ENCODE data around the gene TCEAL3. TPM values are rescaled to one million over a fixed set of nuclear protein-coding genes. Genes with fewer than 3 reads are reported as not detected.

Gene TCEAL3
- polyA plus RNA-seq, 3 donors, result 1.8 to 3.7 (median 2.1) TPM

- DNase-seq, result no peak
- no peak overlapping the region for H3K4me3 Mint-ChIP-seq
- Histone ChIP-seq H3K27ac (ENCODE audit: low read depth in 1 of 2, low read length in 2 of 2) (no peak overlapping the region), H3K27me3 (ENCODE audit: control insufficient read depth in 2 of 2, insufficient read depth in 2 of 2, low read length in 2 of 2) (no peaks in the 10 kb centered on the region), H4K20me1 (ENCODE audit: insufficient read depth, low read length) (no peaks in the 10 kb centered on the region), H3K4me2 (replicated peaks; ENCODE audit: extremely low read depth, low read length, poor library complexity, severe bottlenecking) (no peak overlapping the region), H3K9me3 (replicated peaks in 1 of 2; ENCODE audit: control insufficient read depth in 1 of 2, insufficient read depth in 1 of 2, low read length in 2 of 2) (no peaks in the 10 kb centered on the region), H2AFZ (ENCODE audit: insufficient read depth, low read depth, low read length, poor library complexity, severe bottlenecking) (no peak overlapping the region), H3K4me3 (replicated peaks in 1 of 3; ENCODE audit: low read depth in 2 of 3, low read length in 3 of 3) (no peak overlapping the region), H3K36me3 (replicated peaks in 1 of 2; ENCODE audit: control insufficient read depth in 1 of 2, insufficient read depth in 2 of 2, low read length in 2 of 2) (no peaks in the 10 kb centered on the region), H3K9ac (ENCODE audit: insufficient read depth, low read length, poor library complexity, severe bottlenecking) (no peak overlapping the region), H3K4me1 (ENCODE audit: control insufficient read depth in 1 of 2, insufficient read depth in 2 of 2, low read length in 2 of 2) (no peaks in the 10 kb centered on the region), H3K79me2 (ENCODE audit: insufficient read depth, low read length) (no peaks in the 10 kb centered on the region)
- H3K4me1 Mint-ChIP-seq, result no peaks in the 10 kb centered on the region
- H3K27ac Mint-ChIP-seq, result no peak overlapping the region
- TF ChIP-seq CTCF (IDR thresholded peaks at IDR 0.05), result no peak
- H3K36me3 Mint-ChIP-seq, result peaks cover 0 to 3% of the 10 kb centered on the region in 2 donors
- WGBS (ENCODE audit: insufficient coverage), result no CpG with 5 or more reads among the region's 1 CpG
- intact Hi-C loops (cut with micrococcal nuclease), result no loop called here
- H3K27me3 Mint-ChIP-seq (ENCODE audit: low read depth in 3 of 3), result peaks cover 0 to 5% (median 0%) of the 10 kb centered on the region in 3 donors
- H3K9me3 Mint-ChIP-seq, result peaks cover 0 to 3% (median 0%) of the 10 kb centered on the region in 7 donors
Measured at GRCh38 chrX:103614999-103615398, 7.2 kb downstream of the TCEAL3 start.

- TF ChIP-seq CTCF (IDR thresholded peaks at IDR 0.05), result no peak
- Histone ChIP-seq H3K27me3 (ENCODE audit: control insufficient read depth in 2 of 2, insufficient read depth in 2 of 2, low read length in 2 of 2) (no peaks in the 10 kb centered on the region), H3K79me2 (ENCODE audit: insufficient read depth, low read length) (no peaks in the 10 kb centered on the region), H4K20me1 (ENCODE audit: insufficient read depth, low read length) (no peaks in the 10 kb centered on the region), H3K9ac (ENCODE audit: insufficient read depth, low read length, poor library complexity, severe bottlenecking) (no peak overlapping the region), H3K4me2 (replicated peaks; ENCODE audit: extremely low read depth, low read length, poor library complexity, severe bottlenecking) (no peak overlapping the region), H3K9me3 (replicated peaks in 1 of 2; ENCODE audit: control insufficient read depth in 1 of 2, insufficient read depth in 1 of 2, low read length in 2 of 2) (no peaks in the 10 kb centered on the region), H3K27ac (ENCODE audit: low read depth in 1 of 2, low read length in 2 of 2) (no peak overlapping the region), H3K4me3 (replicated peaks in 1 of 3; ENCODE audit: low read depth in 2 of 3, low read length in 3 of 3) (no peak overlapping the region), H3K36me3 (replicated peaks in 1 of 2; ENCODE audit: control insufficient read depth in 1 of 2, insufficient read depth in 2 of 2, low read length in 2 of 2) (no peaks in the 10 kb centered on the region), H2AFZ (ENCODE audit: insufficient read depth, low read depth, low read length, poor library complexity, severe bottlenecking) (no peak overlapping the region), H3K4me1 (ENCODE audit: control insufficient read depth in 1 of 2, insufficient read depth in 2 of 2, low read length in 2 of 2) (no peaks in the 10 kb centered on the region)
- Mint-ChIP-seq H3K27me3 (ENCODE audit: low read depth in 3 of 3) (peaks cover 0 to 5% (median 0%) of the 10 kb centered on the region in 3 donors), H3K27ac (peak overlapping the region in 2 of 7 donors; percentile 3 to 4), H3K4me3 (no peak overlapping the region), H3K9me3 (peaks cover 0 to 3% (median 0%) of the 10 kb centered on the region in 7 donors), H3K4me1 (no peaks in the 10 kb centered on the region), H3K36me3 (peaks cover 0 to 2% of the 10 kb centered on the region in 2 donors)
- intact Hi-C loops (cut with micrococcal nuclease), result no loop called here
- no peak for DNase-seq
Measured at GRCh38 chrX:103615781-103616371, 8.1 kb downstream of the TCEAL3 start.

All from CD14-positive monocyte (primary cell).